ENCODE results near the gene LPCAT2.
"Not testable (repeated sequence)": the region's sequence is repeated elsewhere in the genome, so short reads cannot be mapped to it uniquely, and the experiment has no call there.

The LPCAT2 gene

DNA sequence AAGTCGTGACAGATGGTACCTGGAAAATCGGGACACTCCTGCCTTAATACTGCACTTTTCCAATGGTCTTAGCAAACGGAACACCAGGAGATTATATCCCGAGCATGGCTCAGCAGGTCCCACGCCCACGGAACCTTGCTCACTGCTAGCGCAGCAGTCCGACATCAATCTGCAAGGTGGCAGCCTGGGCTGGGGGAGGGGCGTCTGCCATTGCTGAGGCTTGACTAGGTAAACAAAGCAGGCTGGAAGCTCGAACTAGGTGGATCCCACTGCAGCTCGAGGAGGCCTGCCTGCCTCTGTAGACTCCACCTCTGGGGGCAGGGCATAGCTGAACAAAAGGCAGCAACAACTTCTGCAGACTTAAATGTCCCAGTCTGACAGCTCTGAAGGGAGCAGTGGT is 106.8 kb downstream of the LPCAT2 start:
- not testable (repeated sequence) for DNase-seq

DNA sequence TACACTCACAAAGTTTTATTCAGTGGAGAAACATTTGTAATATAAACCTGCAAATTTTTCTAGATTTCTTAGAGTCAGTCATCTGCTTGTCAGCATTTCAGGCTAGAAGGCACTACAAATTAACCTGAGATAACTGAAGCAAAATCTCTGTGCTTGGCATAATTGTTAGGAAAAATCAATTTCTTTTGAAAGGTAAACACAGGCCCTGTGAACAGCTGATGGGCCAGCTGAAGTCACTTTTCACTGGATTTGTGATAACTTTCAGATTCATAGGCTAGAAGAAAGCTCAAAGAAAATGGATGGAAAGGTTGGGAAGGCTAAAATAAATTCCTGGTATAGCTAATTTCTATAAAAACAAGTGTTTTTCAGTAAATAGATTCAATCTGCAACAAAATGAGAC is 112.9 kb downstream of the LPCAT2 start:
- DNase-seq = no peak

- no peak for DNase-seq
These were observed 113.4 kb downstream of the LPCAT2 start for GRCh38 chr16:55622272-55622671.

DNA sequence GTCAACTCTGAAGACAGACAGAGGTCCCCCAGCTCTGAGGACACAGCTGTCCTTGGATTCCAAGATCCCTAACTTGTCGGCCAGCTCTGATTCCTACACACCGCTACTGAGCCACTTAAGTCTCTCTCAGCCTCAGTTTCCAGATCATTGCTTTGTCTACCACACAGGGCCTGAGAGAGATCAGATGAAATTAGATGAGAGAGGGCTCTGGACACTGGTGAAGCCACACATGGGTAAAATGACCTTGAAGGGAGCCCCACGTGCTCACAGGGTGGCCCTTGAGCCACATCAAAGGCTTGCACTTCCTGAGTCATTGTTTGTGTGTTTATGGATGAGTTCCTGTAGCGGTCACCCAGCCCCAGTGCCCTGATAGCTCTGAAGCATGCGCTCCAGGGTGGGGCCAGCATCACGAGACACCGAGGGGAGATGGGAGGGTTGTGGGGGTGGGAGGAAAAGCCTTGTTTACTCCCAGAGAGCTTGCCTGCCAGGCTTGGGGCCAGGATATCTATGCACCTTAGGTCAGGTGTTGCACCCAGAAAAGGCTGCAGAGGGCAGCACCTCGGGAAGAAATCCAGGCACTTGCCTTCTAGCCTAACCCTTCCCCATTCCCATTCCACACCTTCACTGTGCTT is 114.2 kb downstream of the LPCAT2 start:
- DNase-seq = no peak

DNA sequence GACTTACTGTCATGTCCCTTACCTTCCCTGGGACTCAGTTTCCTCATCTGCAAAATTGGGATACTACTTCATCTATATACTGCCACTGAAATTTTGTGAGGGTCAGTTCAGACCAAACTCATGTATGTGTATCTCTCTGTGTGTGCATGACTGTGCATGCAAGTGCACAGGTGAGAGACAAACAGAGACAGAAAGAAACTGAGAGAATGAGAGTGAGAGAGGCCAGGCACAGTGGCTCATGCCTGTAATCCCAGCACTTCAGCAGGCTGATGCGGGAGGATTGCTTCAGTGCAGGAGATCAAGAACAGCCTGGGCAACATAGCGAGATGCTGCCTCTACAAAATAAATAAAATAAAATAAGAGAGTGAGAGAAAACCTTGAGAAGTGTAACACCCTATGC is 114.8 kb downstream of the LPCAT2 start:
- DNase-seq = no peak

DNA sequence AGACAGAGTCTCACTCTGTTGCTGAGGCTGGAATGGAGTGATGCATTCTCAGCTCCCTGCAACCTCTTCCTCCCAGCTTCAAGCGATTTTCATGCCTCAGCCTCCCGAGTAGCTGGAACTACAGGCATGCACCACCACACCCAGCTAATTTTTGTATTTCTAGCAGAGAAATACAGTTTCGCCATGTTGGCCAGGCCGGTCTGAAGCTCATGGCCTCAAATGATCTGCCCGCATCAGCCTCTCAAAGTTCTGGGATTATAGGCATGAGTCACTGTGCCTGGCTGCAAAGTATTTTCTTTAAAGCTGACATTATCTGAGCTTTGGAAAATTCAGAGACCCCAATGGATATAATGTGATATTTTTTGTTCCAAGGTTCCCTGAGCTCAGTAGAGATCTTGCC is 115.8 kb downstream of the LPCAT2 start:
- no peak for DNase-seq

DNA sequence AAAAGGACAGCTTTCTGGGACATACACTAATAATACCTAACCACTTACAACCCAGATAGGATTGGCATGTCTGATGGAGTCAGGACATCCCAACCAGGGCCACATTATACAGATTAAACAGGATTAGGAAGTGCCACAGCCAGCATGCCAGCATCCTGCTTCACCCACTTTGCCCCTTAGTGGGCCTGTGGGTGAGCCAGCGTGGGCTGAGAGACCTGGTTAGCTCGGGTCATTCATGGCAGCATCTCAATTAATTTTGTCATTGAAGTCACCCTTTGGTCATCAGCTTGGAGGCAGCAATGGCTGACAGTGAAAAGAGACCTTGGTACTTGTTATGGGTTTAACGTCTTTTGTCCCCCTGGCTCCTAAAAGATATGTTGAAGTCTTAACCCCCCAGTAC is 117.0 kb downstream of the LPCAT2 start:
- DNase-seq = no peak

- no peak for DNase-seq
These were observed 119.6 kb downstream of the LPCAT2 start for GRCh38 chr16:55628306-55628968.

- no peak for DNase-seq
These were observed 121.9 kb downstream of the LPCAT2 start for GRCh38 chr16:55630774-55631173.

DNA sequence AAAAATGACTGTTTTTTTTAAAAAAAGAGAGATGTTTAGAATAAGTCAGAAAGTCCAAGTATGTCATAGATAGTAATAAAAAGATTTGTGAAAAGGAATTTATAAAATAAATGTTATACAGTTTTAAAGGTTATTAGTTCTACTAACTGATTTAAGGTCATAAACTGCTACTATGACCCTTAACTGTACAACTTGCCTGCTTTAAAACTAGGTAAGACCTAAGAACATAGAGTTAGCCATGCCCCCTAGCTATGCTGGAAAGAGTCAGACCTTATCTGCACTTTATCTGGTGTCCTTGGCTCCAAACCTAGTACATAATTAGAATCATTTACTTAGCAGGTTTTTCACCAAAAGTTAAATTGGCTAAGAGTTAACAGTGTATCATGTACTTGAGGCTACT is 123.4 kb downstream of the LPCAT2 start:
- DNase-seq = no peak

DNA sequence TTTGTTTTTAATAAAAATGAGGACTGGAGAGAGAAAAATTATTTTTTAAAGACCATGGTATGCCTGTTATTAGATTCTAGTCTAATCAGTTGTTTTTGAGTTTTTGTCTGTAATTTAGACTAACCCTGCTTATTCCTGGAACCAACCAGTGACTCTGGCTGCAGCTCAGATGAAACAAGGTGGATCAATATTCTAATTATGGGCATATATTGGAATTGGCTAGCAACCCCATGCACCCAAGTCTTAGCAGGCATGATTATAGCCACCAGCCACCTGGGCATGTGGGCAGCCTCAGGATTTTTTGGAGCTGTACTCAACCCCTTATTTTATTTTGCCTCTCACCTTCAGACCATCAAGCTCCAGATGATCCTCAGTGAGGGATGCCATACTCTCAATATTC is 125.3 kb downstream of the LPCAT2 start:
- no peak for DNase-seq
